Measurements from ENCODE around the gene ST3GAL3. TPM values are rescaled to one million over a fixed set of nuclear protein-coding genes. Genes with fewer than 3 reads are reported as not detected.

Gene ST3GAL3
- total RNA-seq, 1 donor from 2014 or later: 25.1 TPM

DNA sequence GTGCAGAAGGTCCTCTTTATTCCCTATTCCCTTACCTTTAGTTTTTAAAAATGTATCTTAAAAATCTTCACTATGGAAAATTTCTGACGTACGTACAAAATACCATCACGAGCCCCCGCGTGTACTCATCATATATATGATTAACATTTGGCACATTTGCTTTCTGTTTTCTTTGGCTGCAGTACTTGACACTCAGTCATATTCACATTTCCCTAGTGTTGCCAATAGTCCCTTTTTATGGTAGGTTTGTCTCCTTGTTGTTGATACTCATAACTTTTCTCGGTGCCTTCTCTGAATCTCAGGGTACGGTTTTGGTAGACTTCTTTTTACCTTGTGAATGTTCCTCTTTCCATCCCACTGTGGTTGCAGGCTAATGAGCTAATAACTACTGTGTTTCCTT lies 34.1 kb upstream of the ST3GAL3 start:
- Histone ChIP-seq H3K36me3 (ENCODE audit: control insufficient read depth in 3 of 3, insufficient read depth in 3 of 3, low read length in 3 of 3) (peaks cover 45 to 74% (median 55%) of the 10 kb centered on the region in 3 donors), H3K4me3 (ENCODE audit: low read length in 3 of 3) (no peak overlapping the region), H3K27me3 (ENCODE audit: control insufficient read depth in 3 of 3, insufficient read depth in 3 of 3, low read length in 3 of 3) (no peaks in the 10 kb centered on the region), H3K27ac (ENCODE audit: low read depth, low read length) (no peak overlapping the region), H3K9ac (ENCODE audit: low read depth in 1 of 3, low read length in 3 of 3) (no peak overlapping the region), H3K9me3 (ENCODE audit: control insufficient read depth in 3 of 3, low read length in 3 of 3) (no peaks in the 10 kb centered on the region), H3K4me1 (ENCODE audit: control insufficient read depth in 3 of 3, insufficient read depth in 3 of 3, low read length in 3 of 3) (peaks cover 11 to 20% (median 16%) of the 10 kb centered on the region in 3 donors)

DNA sequence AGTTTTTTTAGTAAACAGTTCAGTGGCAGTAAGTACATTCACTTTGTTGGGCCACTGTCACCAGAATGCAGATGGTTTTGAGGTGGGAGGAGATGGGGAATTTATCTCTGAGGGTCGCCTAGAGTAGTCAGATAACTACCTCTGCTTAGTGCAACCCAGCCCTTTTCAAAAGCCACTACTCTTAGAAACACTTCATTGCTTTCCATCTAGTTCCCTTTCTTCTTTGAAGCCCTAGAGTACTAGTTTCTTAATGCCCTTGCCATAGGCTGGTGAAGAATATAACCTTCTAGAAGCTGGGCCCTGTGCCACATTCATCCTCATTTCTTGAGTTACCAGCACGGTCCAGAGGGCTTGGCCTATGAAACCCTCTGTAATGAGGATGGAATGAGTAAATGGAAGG lies 28.4 kb upstream of the ST3GAL3 start:
- H3K4me1 ChIP-seq (ENCODE audit: control insufficient read depth in 3 of 3, insufficient read depth in 3 of 3, low read length in 3 of 3): no peaks in the 10 kb centered on the region
- H3K4me3 ChIP-seq (ENCODE audit: low read length in 3 of 3): no peak overlapping the region
- H3K27ac ChIP-seq (ENCODE audit: low read depth, low read length): no peak overlapping the region
- H3K9ac ChIP-seq (ENCODE audit: low read depth in 1 of 3, low read length in 3 of 3): no peak overlapping the region
- no peaks in the 10 kb centered on the region for H3K27me3 ChIP-seq (ENCODE audit: control insufficient read depth in 3 of 3, insufficient read depth in 3 of 3, low read length in 3 of 3)
- H3K9me3 ChIP-seq (ENCODE audit: control insufficient read depth in 3 of 3, low read length in 3 of 3): no peaks in the 10 kb centered on the region
- H3K36me3 ChIP-seq (ENCODE audit: control insufficient read depth in 3 of 3, insufficient read depth in 3 of 3, low read length in 3 of 3): peaks cover 24 to 76% (median 54%) of the 10 kb centered on the region in 3 donors

DNA sequence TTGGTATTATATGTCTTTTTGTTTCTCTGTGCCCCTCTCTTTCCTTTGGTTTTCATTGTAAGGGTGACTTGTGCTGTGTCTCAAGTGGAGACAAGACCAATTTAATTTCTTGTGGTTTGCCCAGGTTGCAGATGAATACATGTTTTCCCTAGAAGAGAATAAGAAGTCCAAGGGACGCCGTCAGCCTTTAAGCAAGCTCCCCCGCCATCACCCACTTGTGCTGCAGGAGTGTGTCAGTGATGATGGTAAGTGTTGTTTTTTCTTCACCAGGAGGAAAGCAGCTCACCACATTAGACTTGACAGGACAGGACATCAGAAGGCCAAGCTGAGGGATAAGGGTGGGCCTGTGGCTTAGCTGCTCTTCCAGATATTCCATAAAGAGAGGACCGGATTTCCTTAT lies 23.8 kb upstream of the ST3GAL3 start:
- H3K36me3 ChIP-seq (ENCODE audit: control insufficient read depth in 3 of 3, insufficient read depth in 3 of 3, low read length in 3 of 3): peaks cover 39 to 85% (median 79%) of the 10 kb centered on the region in 3 donors
- no peaks in the 10 kb centered on the region for H3K9me3 ChIP-seq (ENCODE audit: control insufficient read depth in 3 of 3, low read length in 3 of 3)
- no peaks in the 10 kb centered on the region for H3K27me3 ChIP-seq (ENCODE audit: control insufficient read depth in 3 of 3, insufficient read depth in 3 of 3, low read length in 3 of 3)
- no peak overlapping the region for H3K4me3 ChIP-seq (ENCODE audit: low read length in 3 of 3)
- no peak overlapping the region for H3K27ac ChIP-seq (ENCODE audit: low read depth, low read length)
- peaks cover 0 to 10% (median 5%) of the 10 kb centered on the region in 3 donors for H3K4me1 ChIP-seq (ENCODE audit: control insufficient read depth in 3 of 3, insufficient read depth in 3 of 3, low read length in 3 of 3)
- H3K9ac ChIP-seq (ENCODE audit: low read depth in 1 of 3, low read length in 3 of 3): no peak overlapping the region

DNA sequence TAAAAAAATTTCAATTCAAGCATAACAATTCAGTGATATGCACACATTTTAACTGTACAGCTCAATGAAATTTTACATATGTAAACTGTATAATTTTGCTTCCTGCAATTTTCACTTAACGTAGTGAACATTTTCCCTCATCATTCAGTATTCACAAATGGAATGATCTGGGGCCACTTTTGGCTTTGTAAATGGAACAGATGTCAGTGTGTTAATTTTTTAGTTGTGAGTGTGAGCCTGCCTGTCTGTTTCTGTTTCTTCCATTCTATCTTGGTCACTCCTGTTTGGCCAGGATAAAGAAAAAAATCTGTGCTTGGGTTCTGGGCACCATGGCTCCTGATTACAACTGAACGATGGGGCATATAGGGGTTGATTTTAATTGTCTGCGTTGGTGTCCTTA lies 20.5 kb upstream of the ST3GAL3 start:
- Histone ChIP-seq H3K27ac (ENCODE audit: low read depth, low read length) (no peak overlapping the region), H3K4me1 (ENCODE audit: control insufficient read depth in 3 of 3, insufficient read depth in 3 of 3, low read length in 3 of 3) (peaks cover 5 to 11% (median 5%) of the 10 kb centered on the region in 3 donors), H3K27me3 (ENCODE audit: control insufficient read depth in 3 of 3, insufficient read depth in 3 of 3, low read length in 3 of 3) (no peaks in the 10 kb centered on the region), H3K4me3 (ENCODE audit: low read length in 3 of 3) (no peak overlapping the region), H3K9me3 (ENCODE audit: control insufficient read depth in 3 of 3, low read length in 3 of 3) (no peaks in the 10 kb centered on the region), H3K36me3 (ENCODE audit: control insufficient read depth in 3 of 3, insufficient read depth in 3 of 3, low read length in 3 of 3) (peaks cover 71 to 90% (median 89%) of the 10 kb centered on the region in 3 donors), H3K9ac (ENCODE audit: low read depth in 1 of 3, low read length in 3 of 3) (no peak overlapping the region)

DNA sequence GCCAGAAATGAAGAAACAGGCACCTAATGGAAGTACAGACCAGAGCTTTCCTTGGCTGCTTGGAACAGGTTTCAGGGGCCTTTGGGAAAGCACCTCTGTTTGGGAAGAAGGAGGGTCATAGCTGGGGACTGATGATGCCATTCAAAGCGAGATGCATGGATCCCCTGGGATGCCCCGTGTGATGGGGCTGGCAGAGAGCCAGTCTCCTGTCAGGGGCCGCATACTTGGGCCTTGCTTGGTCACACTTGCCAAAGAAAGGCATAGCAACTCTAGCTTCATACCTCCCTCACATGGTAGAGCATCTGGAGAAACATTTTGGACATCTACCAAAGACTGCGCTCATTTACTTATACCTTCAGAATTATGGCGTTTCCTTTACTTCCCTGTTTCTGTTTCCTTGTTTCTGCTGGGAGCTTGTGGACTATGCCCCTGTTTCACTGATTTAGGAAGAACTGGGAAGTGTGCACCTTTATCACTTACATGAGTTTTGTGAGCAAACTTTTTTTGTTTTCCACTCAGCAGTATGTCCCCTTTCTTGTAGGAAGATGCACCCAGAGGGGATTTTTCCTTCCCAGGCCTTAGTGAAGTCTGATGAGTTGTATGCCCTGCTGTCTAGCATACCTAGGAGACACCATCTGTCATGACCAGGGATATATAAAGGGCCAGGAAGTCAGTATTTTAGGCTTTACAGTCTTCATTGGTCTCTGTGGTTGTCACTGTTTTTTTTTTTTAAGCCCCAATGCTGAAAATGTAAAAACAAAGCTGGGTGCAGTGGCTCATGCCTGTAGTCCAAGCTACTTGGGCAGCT lies 19.8 kb upstream of the ST3GAL3 start:
- peaks cover 5 to 11% (median 5%) of the 10 kb centered on the region in 3 donors for H3K4me1 ChIP-seq (ENCODE audit: control insufficient read depth in 3 of 3, insufficient read depth in 3 of 3, low read length in 3 of 3)
- peaks cover 76 to 90% (median 89%) of the 10 kb centered on the region in 3 donors for H3K36me3 ChIP-seq (ENCODE audit: control insufficient read depth in 3 of 3, insufficient read depth in 3 of 3, low read length in 3 of 3)
- H3K4me3 ChIP-seq (ENCODE audit: low read length in 3 of 3): no peak overlapping the region
- no peak overlapping the region for H3K9ac ChIP-seq (ENCODE audit: low read depth in 1 of 3, low read length in 3 of 3)
- H3K27me3 ChIP-seq (ENCODE audit: control insufficient read depth in 3 of 3, insufficient read depth in 3 of 3, low read length in 3 of 3): no peaks in the 10 kb centered on the region
- H3K9me3 ChIP-seq (ENCODE audit: control insufficient read depth in 3 of 3, low read length in 3 of 3): no peaks in the 10 kb centered on the region
- no peak overlapping the region for H3K27ac ChIP-seq (ENCODE audit: low read depth, low read length)

DNA sequence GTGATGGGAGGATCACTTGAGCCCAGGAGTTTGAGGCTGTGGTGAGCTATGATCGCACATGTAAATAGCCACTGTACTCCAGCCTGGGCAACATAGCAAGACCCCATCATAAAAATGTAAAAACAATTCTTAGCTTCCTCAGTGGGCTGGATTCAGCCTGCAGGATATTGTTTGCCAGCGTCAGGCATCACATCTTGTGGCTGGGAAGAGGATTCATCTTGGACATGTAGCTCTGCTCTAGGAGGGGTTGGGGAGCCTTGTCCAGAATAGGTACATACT lies 19.3 kb upstream of the ST3GAL3 start:
- H3K9me3 ChIP-seq (ENCODE audit: control insufficient read depth in 3 of 3, low read length in 3 of 3): no peaks in the 10 kb centered on the region
- no peak overlapping the region for H3K4me3 ChIP-seq (ENCODE audit: low read length in 3 of 3)
- no peak overlapping the region for H3K9ac ChIP-seq (ENCODE audit: low read depth in 1 of 3, low read length in 3 of 3)
- H3K27ac ChIP-seq (ENCODE audit: low read depth, low read length): no peak overlapping the region
- H3K4me1 ChIP-seq (ENCODE audit: control insufficient read depth in 3 of 3, insufficient read depth in 3 of 3, low read length in 3 of 3): peaks cover 5 to 11% (median 5%) of the 10 kb centered on the region in 3 donors
- H3K36me3 ChIP-seq (ENCODE audit: control insufficient read depth in 3 of 3, insufficient read depth in 3 of 3, low read length in 3 of 3): peaks cover 80 to 90% (median 89%) of the 10 kb centered on the region in 3 donors
- no peaks in the 10 kb centered on the region for H3K27me3 ChIP-seq (ENCODE audit: control insufficient read depth in 3 of 3, insufficient read depth in 3 of 3, low read length in 3 of 3)

DNA sequence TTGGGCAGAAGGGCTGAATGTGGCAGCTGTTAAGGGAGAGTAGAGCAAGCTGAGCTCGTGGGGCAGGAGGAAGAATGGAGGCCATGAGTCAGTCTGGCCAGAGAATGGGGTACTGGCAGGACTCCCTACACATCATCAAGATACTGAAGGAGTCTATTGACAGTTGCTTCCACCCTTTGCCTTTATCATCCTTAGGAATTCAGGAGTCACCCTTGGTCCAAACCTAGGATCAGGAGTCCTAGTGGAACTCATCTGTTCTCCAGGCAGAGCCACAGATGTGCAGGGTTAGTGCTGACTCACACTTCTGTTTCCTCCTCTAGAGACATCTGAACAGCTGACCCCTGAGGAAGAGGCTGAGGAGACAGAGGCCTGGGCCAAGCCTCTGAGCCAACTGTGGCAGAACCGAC lies 18.7 kb upstream of the ST3GAL3 start:
- Histone ChIP-seq H3K9me3 (ENCODE audit: control insufficient read depth in 3 of 3, low read length in 3 of 3) (no peaks in the 10 kb centered on the region), H3K27me3 (ENCODE audit: control insufficient read depth in 3 of 3, insufficient read depth in 3 of 3, low read length in 3 of 3) (no peaks in the 10 kb centered on the region), H3K9ac (ENCODE audit: low read depth in 1 of 3, low read length in 3 of 3) (no peak overlapping the region), H3K36me3 (ENCODE audit: control insufficient read depth in 3 of 3, insufficient read depth in 3 of 3, low read length in 3 of 3) (peaks cover 82 to 91% (median 89%) of the 10 kb centered on the region in 3 donors), H3K4me3 (ENCODE audit: low read length in 3 of 3) (no peak overlapping the region), H3K4me1 (ENCODE audit: control insufficient read depth in 3 of 3, insufficient read depth in 3 of 3, low read length in 3 of 3) (peaks cover 5 to 11% (median 5%) of the 10 kb centered on the region in 3 donors), H3K27ac (ENCODE audit: low read depth, low read length) (no peak overlapping the region)

DNA sequence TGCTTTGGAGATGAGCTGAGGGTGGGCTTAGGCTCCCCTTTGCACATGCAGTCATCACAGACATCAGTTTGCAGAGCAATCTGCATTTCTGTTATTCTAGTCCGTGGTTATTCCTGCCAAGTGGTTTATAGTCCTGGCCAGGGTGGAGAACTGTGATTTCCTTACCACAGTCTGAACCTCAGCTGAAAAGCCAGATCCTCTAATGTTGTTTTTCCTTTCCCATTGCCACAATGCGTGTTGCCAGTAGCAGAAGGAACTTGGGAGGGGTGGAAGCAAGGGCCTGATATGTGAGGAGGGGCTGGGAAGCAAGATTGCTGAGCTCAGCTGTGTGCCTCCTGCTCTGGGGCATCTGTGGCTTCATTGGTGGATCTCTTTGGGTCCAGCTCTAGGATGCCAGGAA lies 18.0 kb upstream of the ST3GAL3 start:
- peaks cover 5 to 11% (median 5%) of the 10 kb centered on the region in 3 donors for H3K4me1 ChIP-seq (ENCODE audit: control insufficient read depth in 3 of 3, insufficient read depth in 3 of 3, low read length in 3 of 3)
- no peak overlapping the region for H3K9ac ChIP-seq (ENCODE audit: low read depth in 1 of 3, low read length in 3 of 3)
- no peak overlapping the region for H3K4me3 ChIP-seq (ENCODE audit: low read length in 3 of 3)
- no peak overlapping the region for H3K27ac ChIP-seq (ENCODE audit: low read depth, low read length)
- no peaks in the 10 kb centered on the region for H3K9me3 ChIP-seq (ENCODE audit: control insufficient read depth in 3 of 3, low read length in 3 of 3)
- H3K27me3 ChIP-seq (ENCODE audit: control insufficient read depth in 3 of 3, insufficient read depth in 3 of 3, low read length in 3 of 3): no peaks in the 10 kb centered on the region
- peaks cover 83 to 90% (median 87%) of the 10 kb centered on the region in 3 donors for H3K36me3 ChIP-seq (ENCODE audit: control insufficient read depth in 3 of 3, insufficient read depth in 3 of 3, low read length in 3 of 3)

DNA sequence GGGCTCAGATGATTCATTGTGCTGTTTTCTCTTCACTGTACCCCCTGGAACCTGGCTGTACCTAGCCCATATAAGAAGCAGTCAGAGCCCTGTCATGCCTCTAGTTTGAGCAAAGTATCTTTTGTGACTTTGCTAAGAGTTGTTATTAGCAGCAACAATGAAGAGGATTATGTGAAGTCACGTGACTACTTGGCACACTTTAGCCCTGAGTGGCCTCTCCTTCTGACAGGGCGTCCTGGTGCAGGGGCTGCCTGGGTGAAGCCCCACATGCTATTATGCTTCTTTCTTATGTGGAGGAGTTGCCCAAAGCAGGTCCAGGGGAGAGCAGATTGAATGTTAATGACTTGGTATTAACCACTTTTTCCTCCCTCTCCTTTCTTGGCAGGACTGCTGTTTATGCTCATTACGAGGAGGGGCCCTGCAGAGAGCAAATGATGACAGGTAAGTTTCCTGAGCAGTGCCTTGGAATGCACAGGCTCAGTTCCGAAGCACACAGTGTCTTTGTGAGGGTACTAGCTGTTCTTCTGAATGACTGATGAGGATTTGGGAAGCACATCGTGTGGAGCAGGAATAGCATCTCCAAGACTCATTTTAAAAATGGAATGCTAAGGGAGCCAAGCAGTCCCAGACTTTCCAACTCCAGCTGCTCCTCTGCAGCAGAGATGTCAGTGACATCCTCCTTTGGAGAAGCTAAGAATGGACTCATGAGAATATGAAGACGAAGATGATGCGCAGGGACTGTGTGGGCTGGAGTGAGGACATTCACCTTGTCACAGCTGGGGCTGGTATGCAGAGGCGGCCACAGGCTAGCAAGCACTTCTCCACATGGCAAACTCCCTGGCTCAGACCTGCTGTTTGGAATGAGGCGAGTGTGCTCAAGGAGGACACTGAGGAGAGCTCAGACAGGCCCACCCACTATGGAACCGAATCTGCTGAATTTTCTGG lies 15.2 kb upstream of the ST3GAL3 start:
- Histone ChIP-seq H3K4me1 (ENCODE audit: control insufficient read depth in 3 of 3, insufficient read depth in 3 of 3, low read length in 3 of 3) (peaks cover 5 to 11% (median 5%) of the 10 kb centered on the region in 3 donors), H3K36me3 (ENCODE audit: control insufficient read depth in 3 of 3, insufficient read depth in 3 of 3, low read length in 3 of 3) (peaks cover 94 to 98% (median 96%) of the 10 kb centered on the region in 3 donors), H3K9ac (ENCODE audit: low read depth in 1 of 3, low read length in 3 of 3) (no peak overlapping the region), H3K9me3 (ENCODE audit: control insufficient read depth in 3 of 3, low read length in 3 of 3) (no peaks in the 10 kb centered on the region), H3K27me3 (ENCODE audit: control insufficient read depth in 3 of 3, insufficient read depth in 3 of 3, low read length in 3 of 3) (no peaks in the 10 kb centered on the region), H3K27ac (ENCODE audit: low read depth, low read length) (no peak overlapping the region), H3K4me3 (ENCODE audit: low read length in 3 of 3) (no peak overlapping the region)

DNA sequence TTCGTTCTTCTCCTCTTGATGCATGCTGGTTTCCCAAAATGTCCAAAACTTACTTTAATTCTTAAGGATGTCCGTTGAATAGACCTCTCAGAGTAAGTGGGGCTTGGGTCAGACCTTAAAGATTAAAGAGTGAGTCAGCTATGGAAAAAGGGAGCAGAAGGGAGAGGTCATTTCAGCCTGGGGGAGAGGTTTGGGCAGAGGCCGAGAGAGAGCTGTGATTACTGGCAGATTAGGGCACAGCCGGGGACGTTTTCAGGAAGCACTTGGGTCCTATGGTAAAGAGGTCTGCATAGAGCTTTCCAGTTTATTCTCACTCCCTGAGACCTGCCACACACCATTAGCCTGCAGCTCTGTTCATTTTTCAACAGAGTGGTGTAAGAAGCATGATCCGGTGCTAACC lies 14.0 kb upstream of the ST3GAL3 start:
- peaks cover 1 to 5% (median 3%) of the 10 kb centered on the region in 3 donors for H3K4me1 ChIP-seq (ENCODE audit: control insufficient read depth in 3 of 3, insufficient read depth in 3 of 3, low read length in 3 of 3)
- H3K27me3 ChIP-seq (ENCODE audit: control insufficient read depth in 3 of 3, insufficient read depth in 3 of 3, low read length in 3 of 3): no peaks in the 10 kb centered on the region
- no peak overlapping the region for H3K9ac ChIP-seq (ENCODE audit: low read depth in 1 of 3, low read length in 3 of 3)
- peaks cover 96 to 98% (median 97%) of the 10 kb centered on the region in 3 donors for H3K36me3 ChIP-seq (ENCODE audit: control insufficient read depth in 3 of 3, insufficient read depth in 3 of 3, low read length in 3 of 3)
- no peak overlapping the region for H3K4me3 ChIP-seq (ENCODE audit: low read length in 3 of 3)
- no peak overlapping the region for H3K27ac ChIP-seq (ENCODE audit: low read depth, low read length)
- H3K9me3 ChIP-seq (ENCODE audit: control insufficient read depth in 3 of 3, low read length in 3 of 3): no peaks in the 10 kb centered on the region

Measured in skeletal muscle tissue (tissue), 4 donors.